Measurements from ENCODE around the gene PTH2R. TPM values are rescaled to one million over a fixed set of nuclear protein-coding genes. Genes with fewer than 3 reads are reported as not detected.

PTH2R gene
- total and polyA plus RNA-seq, 2 donors (not counting 3 experiments of a cell fraction or from before 2014, with no cell fraction given): not detected

DNA sequence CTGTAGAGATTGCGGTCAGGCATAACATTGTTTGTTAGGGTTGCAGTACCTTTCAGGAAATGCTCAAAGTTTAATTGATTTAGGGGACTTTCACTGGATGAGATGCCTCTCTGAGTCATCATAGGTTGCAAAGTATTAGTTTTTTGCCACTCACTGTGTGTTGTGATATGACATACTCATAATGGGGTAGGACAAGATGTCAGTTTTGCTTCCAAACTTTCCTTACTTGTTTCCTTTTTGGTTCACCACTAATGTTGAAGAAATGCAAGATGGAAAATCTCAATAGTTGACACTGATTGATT, 35.0 kb upstream of the PTH2R start:
- Histone ChIP-seq H3K9me1 (replicated peaks; ENCODE audit: control insufficient read depth, extremely low read depth, insufficient read depth, low read length) (no peaks in the 10 kb centered on the region), H3K79me2 (ENCODE audit: control insufficient read depth, insufficient read depth, low read length) (no peaks in the 10 kb centered on the region), H3K4me3 (replicated peaks in 1 of 3; ENCODE audit: insufficient read depth in 1 of 3, low read depth in 1 of 3, low read length in 3 of 3) (no peak overlapping the region), H3K27ac (ENCODE audit: insufficient read depth, low read depth, low read length) (no peak overlapping the region), H3K9ac (replicated peaks; ENCODE audit: extremely low read depth, insufficient read depth, low read length) (no peak overlapping the region), H3K4me1 (ENCODE audit: control insufficient read depth, extremely low read depth, insufficient read depth, low read length) (no peaks in the 10 kb centered on the region), H4K20me1 (replicated peaks; ENCODE audit: control insufficient read depth, extremely low read depth, insufficient read depth, low read length) (no peaks in the 10 kb centered on the region), H3K4me2 (ENCODE audit: insufficient read depth, low read length) (no peak overlapping the region), H3K27me3 (ENCODE audit: control insufficient read depth in 2 of 2, insufficient read depth in 2 of 2, low read length in 2 of 2) (no peaks in the 10 kb centered on the region), H2AFZ (ENCODE audit: low read depth, low read length) (no peak overlapping the region), H3K9me3 (replicated peaks; ENCODE audit: control insufficient read depth, insufficient read depth, low read length) (no peaks in the 10 kb centered on the region), H3K36me3 (ENCODE audit: control insufficient read depth in 2 of 2, extremely low read depth in 1 of 2, insufficient read depth in 2 of 2, low read length in 2 of 2) (no peaks in the 10 kb centered on the region)
- DNase-seq (ENCODE audit: low read depth, low spot score) (no peak), FAIRE-seq (no peak)
- TF ChIP-seq MYC (IDR thresholded peaks at IDR 0.05; ENCODE audit: low read depth, low read length) (no peak), POLR2AphosphoS5 (IDR thresholded peaks at IDR 0.05; ENCODE audit: insufficient read depth, low read depth, low read length) (no peak), JUN (IDR thresholded peaks at IDR 0.05; ENCODE audit: borderline replicate concordance, insufficient read depth, insufficient read length, low read depth) (no peak), GATA2 (IDR thresholded peaks at IDR 0.05; ENCODE audit: insufficient read depth, insufficient read length, low read depth, low read length) (no peak), EZH2 (IDR thresholded peaks at IDR 0.05; ENCODE audit: borderline replicate concordance, low read depth, low read length, severe bottlenecking) (no peak), FOS (IDR thresholded peaks at IDR 0.05; ENCODE audit: borderline replicate concordance, insufficient read depth, low read length) (no peak), POLR2A (IDR thresholded peaks at IDR 0.05; ENCODE audit: low read depth, low read length) (no peak)
- TF ChIP-seq, protein P1, sequence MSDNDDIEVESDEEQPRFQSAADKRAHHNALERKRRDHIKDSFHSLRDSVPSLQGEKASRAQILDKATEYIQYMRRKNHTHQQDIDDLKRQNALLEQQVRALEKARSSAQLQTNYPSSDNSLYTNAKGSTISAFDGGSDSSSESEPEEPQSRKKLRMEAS (IDR thresholded peaks at IDR 0.05; ENCODE audit: insufficient read depth, insufficient read length): no peak
- TF ChIP-seq, protein P2, sequence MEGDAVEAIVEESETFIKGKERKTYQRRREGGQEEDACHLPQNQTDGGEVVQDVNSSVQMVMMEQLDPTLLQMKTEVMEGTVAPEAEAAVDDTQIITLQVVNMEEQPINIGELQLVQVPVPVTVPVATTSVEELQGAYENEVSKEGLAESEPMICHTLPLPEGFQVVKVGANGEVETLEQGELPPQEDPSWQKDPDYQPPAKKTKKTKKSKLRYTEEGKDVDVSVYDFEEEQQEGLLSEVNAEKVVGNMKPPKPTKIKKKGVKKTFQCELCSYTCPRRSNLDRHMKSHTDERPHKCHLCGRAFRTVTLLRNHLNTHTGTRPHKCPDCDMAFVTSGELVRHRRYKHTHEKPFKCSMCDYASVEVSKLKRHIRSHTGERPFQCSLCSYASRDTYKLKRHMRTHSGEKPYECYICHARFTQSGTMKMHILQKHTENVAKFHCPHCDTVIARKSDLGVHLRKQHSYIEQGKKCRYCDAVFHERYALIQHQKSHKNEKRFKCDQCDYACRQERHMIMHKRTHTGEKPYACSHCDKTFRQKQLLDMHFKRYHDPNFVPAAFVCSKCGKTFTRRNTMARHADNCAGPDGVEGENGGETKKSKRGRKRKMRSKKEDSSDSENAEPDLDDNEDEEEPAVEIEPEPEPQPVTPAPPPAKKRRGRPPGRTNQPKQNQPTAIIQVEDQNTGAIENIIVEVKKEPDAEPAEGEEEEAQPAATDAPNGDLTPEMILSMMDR (IDR thresholded peaks at IDR 0.05; ENCODE audit: extremely low read depth in 1 of 2, insufficient read depth in 1 of 2, low read depth in 1 of 2, low read length in 2 of 2): no peak
- intact Hi-C loops (cut with micrococcal nuclease): loop anchor here (10.0 kb wide), 1 partner anchor 197 kb away; no protein-coding TSS in a partner anchor
- POLR2A ChIA-PET: no interaction called here
- CTCF ChIA-PET: no interaction called here
- dilution Hi-C loops (cut with MboI; ENCODE audit: extremely low pct_ligation_motif_present, low sequenced_read_pairs): no loop called here
- BruUV-seq (replicated peaks): no TSS peak
